Skeletal muscle tissue (tissue), 4 donors: Measurements from ENCODE around the gene LMO1. TPM values are rescaled to one million over a fixed set of nuclear protein-coding genes. Genes with fewer than 3 reads are reported as not detected.

Source experiments
- H3K27ac ChIP-seq: one replicate; pipeline ENCODE4 v1.7.0; 2013; ENCODE audit warnings: mild to moderate bottlenecking, low read depth, low read length, inconsistent platforms
- H3K27me3 ChIP-seq, 3 donors: one replicate each; pipeline ENCODE4 v1.7.0; 2013; ENCODE audit warnings: low read length in 3 of 3; ENCODE audit not compliant: control insufficient read depth in 3 of 3, insufficient read depth in 3 of 3
- H3K36me3 ChIP-seq, 3 donors: one replicate each; pipeline ENCODE4 v1.7.0; 2013; ENCODE audit warnings: low read length in 3 of 3; ENCODE audit not compliant: control insufficient read depth in 3 of 3, insufficient read depth in 3 of 3
- H3K4me1 ChIP-seq, 3 donors: one replicate each; pipeline ENCODE4 v1.7.0; 2013; ENCODE audit warnings: low read length in 3 of 3, mild to moderate bottlenecking in 3 of 3; ENCODE audit not compliant: control insufficient read depth in 3 of 3, insufficient read depth in 3 of 3
- H3K4me3 ChIP-seq, 3 donors: one replicate each; pipeline ENCODE4 v1.7.0; 2013; ENCODE audit warnings: low read length in 3 of 3
- H3K9ac ChIP-seq, 3 donors: one replicate each; pipeline ENCODE4 v1.7.0; 2013; ENCODE audit warnings: low read length in 3 of 3, mild to moderate bottlenecking in 3 of 3, moderate library complexity in 2 of 3, low read depth in 1 of 3
- H3K9me3 ChIP-seq, 3 donors: one replicate each; pipeline ENCODE4 v1.7.0; 2013; ENCODE audit warnings: low read length in 3 of 3; ENCODE audit not compliant: control insufficient read depth in 3 of 3
- total RNA-seq: library from RNA; depleted of rRNA; stranded (reverse); fragments of >200 nt; gene quantifications from one replicate; pipeline ENCODE4 v1.2.3, GENCODE V29; 2014
- donor health status: Osteomylitis.

The LMO1 gene
- total RNA-seq, 1 donor from 2014 or later = not detected

DNA sequence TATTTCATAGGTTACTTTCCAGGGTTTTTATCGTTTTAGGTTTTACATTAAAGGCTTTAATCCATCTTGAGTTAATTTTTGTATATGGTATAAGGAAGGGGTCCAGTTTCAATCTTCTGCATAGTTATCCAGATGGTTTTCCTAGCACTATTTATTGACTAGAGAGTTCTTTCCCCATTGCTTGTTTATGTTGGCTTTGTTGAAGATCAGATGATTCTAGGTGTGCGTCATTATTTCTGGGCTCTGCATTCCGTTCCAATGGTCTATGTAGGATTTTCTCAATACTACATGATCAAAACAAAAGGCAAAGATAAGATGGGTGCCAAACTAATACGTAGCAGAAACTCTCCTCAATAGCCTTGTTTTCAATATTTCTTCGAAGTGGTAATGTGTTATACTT is 80.6 kb downstream of the LMO1 start:
- H3K4me3 ChIP-seq = no peak overlapping the region
- peaks cover 3 to 5% (median 4%) of the 10 kb centered on the region in 3 donors for H3K27me3 ChIP-seq
- no peaks in the 10 kb centered on the region for H3K36me3 ChIP-seq
- no peaks in the 10 kb centered on the region for H3K4me1 ChIP-seq
- no peaks in the 10 kb centered on the region for H3K9me3 ChIP-seq
- no peak overlapping the region for H3K27ac ChIP-seq
- no peak overlapping the region for H3K9ac ChIP-seq

DNA sequence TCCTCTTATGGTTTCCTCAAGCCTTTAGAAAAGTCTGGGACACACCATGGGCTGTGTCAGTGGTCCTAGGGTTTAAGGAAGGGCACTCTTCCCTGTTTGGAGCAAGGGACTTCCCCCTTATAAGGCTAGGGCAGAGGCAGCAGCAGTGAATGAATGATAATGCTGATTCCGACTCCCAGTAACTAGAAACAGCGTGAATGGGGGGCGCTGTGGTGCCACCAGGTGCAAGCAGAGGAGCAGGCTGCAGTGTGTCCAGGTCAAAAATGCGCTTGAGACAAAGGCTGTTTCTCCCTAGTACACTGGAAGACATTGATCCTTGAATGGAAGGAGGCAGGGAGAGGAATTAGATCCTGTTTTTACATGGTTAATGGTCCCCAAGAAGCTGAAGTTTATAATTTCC is 83.2 kb downstream of the LMO1 start:
- H3K4me3 ChIP-seq = no peak overlapping the region
- no peak overlapping the region for H3K27ac ChIP-seq
- H3K36me3 ChIP-seq = no peaks in the 10 kb centered on the region

DNA sequence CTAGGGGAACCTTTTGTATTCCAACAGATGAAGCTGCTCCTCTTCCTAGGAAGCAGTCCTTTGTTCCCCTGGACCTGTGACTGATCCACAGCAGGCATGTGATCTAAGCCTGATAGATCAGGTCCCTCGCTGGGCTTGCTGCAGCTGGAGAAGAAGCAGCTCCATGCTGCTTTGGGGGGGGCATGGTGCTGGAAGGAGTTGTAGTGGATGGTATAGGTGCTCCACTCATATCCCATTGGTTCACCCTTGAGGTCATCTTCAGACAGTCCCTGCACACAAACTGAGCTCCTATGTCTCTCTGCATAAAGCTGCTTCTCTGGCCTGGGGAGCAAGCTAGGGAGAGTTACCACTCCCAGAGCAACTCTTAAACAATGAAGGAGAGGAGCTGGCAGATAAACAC is 85.4 kb downstream of the LMO1 start:
- no peak overlapping the region for H3K9ac ChIP-seq
- no peak overlapping the region for H3K27ac ChIP-seq
- H3K4me3 ChIP-seq = no peak overlapping the region
- no peaks in the 10 kb centered on the region for H3K36me3 ChIP-seq
- H3K9me3 ChIP-seq = no peaks in the 10 kb centered on the region
- peaks cover 4 to 14% (median 7%) of the 10 kb centered on the region in 3 donors for H3K27me3 ChIP-seq
- H3K4me1 ChIP-seq = no peaks in the 10 kb centered on the region

More for the DNA sequence above, 83.2 kb downstream of the LMO1 start:
- Histone ChIP-seq H3K4me1 (no peaks in the 10 kb centered on the region), H3K9me3 (no peaks in the 10 kb centered on the region), H3K27me3 (peaks cover 3 to 14% (median 4%) of the 10 kb centered on the region in 3 donors), H3K9ac (no peak overlapping the region)

DNA sequence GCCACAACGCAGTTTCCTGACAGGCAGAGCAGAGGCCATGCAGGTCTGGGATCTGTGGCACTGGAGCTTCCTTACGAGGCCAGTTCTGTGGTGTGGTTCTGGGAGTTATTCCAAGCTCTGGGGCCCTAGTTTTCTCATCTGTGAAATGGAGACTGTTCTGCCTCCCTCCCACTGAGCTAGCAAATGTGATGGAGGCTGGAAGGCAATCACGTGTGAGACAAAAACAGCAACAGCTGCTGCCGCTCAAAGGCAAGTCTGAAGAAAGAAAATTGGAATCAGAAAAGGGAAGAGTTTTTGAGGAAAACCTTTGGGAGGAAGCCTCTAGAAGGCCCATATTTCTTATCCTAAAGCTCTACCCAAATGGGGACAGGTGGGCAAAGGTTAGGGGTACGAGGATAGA is 86.5 kb downstream of the LMO1 start:
- Histone ChIP-seq H3K9ac (no peak overlapping the region), H3K4me3 (no peak overlapping the region), H3K4me1 (no peaks in the 10 kb centered on the region), H3K9me3 (no peaks in the 10 kb centered on the region), H3K36me3 (no peaks in the 10 kb centered on the region), H3K27ac (no peak overlapping the region), H3K27me3 (peaks cover 4 to 14% (median 7%) of the 10 kb centered on the region in 3 donors)

Other genes starting within 250 kb of the LMO1 start
- 8.9 TPM for gene TUB, start 182.7 kb downstream of the LMO1 start, total RNA-seq
- gene RIC3, start 94.9 kb downstream of the LMO1 start, total RNA-seq = 0.52 TPM